ENCODE data around the gene CCDC116.

The CCDC116 gene

DNA sequence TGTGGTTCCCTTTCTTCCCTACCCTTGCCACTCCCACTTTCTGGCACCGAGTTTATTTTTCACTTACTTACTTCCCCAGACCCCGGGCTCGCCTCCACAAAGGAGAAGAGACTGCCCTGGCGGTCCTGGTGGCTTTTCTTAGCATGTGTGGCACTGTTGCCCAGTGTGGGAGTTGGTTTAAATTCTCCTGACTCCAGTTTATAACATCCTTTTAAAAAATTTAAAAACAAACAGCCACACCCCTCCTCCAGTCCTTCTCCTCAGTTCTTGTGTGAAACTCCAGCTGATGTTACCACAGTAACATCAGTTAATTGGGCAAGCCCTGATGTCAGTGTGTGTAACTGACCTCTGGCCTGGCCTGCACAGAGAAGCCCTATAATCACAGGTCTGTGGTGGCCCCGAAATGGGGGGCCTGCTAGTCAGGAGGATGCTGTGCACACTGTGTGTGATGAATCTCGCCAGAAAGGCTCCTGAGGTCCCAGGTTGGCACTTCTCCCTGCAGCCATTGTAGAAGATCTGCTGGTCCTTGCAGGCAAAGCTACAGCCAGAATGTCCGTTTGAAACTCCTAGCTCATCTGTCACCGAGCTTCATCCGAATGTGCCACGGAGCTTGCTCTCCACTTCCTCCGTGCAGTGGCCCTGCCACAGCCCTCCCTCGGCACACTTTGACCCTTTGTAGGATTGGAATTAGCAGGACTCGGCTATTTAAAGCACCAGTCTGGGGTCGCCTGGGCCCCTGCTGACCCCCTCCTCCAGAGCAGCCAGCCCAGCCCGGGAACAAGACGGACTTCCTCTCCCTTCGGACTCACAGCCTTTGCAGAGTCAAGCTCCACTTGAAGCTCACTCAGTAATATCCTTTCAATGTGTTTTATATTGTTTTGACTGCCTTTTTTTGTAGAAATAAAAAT is 10.3 kb upstream of the CCDC116 start:
- peaks cover 26% of the 10 kb centered on the region for H3K36me3 Mint-ChIP-seq (ENCODE audit: low read depth)
- no peak overlapping the region for H3K27ac Mint-ChIP-seq
- DNase-seq (ENCODE audit: low spot score) = no peak
- H3K4me1 Mint-ChIP-seq (ENCODE audit: low read depth) = peaks cover 8% of the 10 kb centered on the region
- no peaks in the 10 kb centered on the region for H3K27me3 Mint-ChIP-seq (ENCODE audit: low read depth)
- H3K9me3 Mint-ChIP-seq = no peaks in the 10 kb centered on the region
- no peak overlapping the region for H3K4me3 Mint-ChIP-seq

DNA sequence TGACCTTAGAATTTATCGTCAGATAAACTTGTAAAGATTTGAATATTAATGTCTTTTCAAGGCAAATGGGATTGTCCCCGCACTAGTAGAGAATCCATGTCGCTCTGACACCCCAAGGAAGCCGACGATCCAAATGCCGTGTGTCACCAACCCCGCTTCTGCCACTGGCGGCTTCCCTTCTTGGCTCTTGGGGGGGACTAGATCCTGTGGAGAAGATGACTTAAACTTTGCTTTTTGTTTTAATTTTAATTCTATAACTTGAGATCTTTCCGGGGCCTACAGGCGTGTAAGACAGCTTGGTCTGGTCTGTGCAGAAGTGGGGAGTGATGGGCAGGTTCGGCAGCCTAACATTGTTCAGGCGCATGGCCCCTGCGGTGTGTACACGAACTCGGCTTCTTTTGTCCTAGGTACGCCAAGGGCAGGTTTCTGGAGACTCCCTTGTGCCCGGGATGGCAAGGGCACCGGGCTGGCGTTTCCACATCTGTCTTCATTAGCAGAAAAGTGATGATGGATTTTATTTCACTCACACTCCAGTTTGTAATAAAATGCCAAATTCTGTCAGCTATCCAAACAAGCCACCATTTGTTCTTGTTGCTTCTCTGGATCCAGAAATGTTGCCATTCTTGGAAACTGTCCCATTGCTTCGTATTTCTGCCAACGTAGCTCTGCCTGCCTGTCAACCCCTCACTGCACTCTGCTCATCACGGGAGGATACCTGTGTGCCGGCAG is 9.5 kb upstream of the CCDC116 start:
- no peak for DNase-seq (ENCODE audit: low spot score)
- Mint-ChIP-seq H3K36me3 (ENCODE audit: low read depth) (peaks cover 32% of the 10 kb centered on the region), H3K4me1 (ENCODE audit: low read depth) (peaks cover 10% of the 10 kb centered on the region), H3K9me3 (no peaks in the 10 kb centered on the region), H3K27ac (no peak overlapping the region), H3K4me3 (no peak overlapping the region), H3K27me3 (ENCODE audit: low read depth) (no peaks in the 10 kb centered on the region)

DNA sequence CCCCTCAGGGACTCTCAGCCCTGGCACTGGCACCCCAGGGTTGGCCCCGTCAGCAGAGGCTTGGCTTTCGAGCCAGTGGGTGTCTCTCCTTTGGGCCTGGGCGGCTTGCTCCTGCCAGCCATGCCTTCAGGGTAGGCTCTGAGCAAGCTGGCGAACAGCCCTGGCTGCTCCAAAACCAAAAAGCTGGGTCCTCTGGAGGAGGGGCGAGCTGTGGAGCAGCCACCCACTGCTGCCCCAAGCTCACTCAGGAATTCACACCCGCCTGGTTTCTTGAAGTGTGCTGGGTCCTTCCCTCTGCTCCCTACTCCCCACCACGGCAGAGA is 9.0 kb upstream of the CCDC116 start:
- Mint-ChIP-seq H3K4me1 (ENCODE audit: low read depth) (peaks cover 13% of the 10 kb centered on the region), H3K4me3 (no peak overlapping the region), H3K27ac (no peak overlapping the region), H3K27me3 (ENCODE audit: low read depth) (no peaks in the 10 kb centered on the region), H3K9me3 (no peaks in the 10 kb centered on the region), H3K36me3 (ENCODE audit: low read depth) (peaks cover 35% of the 10 kb centered on the region)
- DNase-seq (ENCODE audit: low spot score) = no peak

DNA sequence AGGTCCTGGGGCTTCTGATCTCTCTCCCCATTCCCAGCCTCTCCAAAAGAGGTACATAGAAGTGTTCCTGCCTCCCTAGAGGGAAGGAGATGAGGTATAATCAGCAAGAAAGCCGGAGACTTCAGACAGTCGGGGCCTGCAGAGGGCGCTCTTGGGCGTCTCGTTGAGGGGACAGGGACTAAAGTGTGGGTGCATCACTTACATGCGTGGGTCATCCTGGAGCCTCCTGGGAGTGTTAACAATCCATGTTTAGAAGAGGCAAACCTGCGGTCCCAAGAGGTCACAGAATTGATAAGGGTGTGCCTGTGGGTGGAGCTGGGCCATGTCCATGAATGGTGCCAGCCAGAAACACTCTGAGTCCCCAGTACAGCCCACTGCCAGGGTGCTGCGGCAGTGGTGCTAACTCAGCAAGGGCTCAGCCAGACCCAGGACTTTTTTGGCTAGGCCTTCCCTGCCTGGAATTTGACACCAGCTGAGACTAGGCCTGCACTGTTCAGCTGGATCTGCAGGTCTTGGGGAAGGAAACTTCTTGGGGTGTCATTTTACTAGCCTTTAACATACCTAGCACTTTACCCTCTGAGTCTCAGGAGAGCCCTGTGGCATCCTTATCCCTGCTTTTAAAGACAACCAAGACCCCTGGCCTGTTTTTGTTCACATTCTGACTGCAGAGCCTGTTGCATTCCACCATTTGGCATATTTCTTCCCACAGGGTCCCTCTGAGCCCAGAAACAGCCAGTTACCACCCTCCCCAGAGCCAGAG is 8.3 kb upstream of the CCDC116 start:
- H3K4me3 Mint-ChIP-seq = no peak overlapping the region
- no peak for DNase-seq (ENCODE audit: low spot score)
- H3K9me3 Mint-ChIP-seq = no peaks in the 10 kb centered on the region
- peaks cover 16% of the 10 kb centered on the region for H3K4me1 Mint-ChIP-seq (ENCODE audit: low read depth)
- H3K27me3 Mint-ChIP-seq (ENCODE audit: low read depth) = no peaks in the 10 kb centered on the region
- H3K36me3 Mint-ChIP-seq (ENCODE audit: low read depth) = peaks cover 37% of the 10 kb centered on the region
- peak overlapping the region; percentile 6 for H3K27ac Mint-ChIP-seq

DNA sequence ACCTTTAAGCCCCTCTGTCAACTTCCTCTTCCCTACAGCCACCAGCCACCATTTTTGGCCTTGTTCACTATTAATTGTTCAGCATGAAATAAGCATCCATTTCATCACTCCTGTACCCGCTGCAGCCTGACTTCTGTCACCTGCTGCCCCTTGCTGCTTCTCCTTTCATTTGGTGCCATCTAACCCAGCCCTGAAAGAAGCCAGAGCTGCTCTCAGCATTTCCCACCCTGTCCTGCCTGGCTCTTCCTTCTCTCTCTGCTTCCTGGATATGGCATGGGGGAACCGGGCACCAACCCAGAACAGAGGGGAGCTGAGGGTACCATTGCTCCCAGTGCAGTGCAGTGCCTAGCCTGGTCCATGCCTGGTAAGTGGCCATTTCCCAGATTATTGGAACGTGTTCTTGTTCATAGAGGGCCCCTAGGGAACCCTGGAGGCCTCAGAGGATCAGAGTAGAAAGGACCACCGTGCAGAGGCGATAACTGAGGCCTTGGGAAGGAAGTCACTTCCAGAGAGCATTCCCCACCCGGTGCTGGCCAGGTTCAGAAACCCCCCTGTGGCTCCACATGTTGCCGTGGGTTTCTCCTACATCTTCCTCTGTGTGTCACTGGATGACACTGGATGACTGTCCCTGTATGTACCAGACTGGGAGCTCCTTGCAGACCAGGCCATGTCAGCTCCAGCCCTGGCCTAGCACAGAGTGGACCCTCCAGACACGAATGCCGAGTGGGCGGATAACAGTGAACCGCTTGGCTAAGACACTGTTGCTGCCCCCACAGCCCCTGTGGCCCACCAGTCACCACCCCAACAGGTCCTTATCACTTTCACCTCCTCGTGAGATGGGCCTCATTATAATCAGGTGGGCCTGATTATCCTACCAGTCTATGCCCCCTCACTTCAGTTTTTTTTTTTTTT is 7.4 kb upstream of the CCDC116 start:
- peaks cover 37% of the 10 kb centered on the region for H3K36me3 Mint-ChIP-seq (ENCODE audit: low read depth)
- H3K4me1 Mint-ChIP-seq (ENCODE audit: low read depth) = peaks cover 16% of the 10 kb centered on the region
- H3K9me3 Mint-ChIP-seq = no peaks in the 10 kb centered on the region
- H3K27me3 Mint-ChIP-seq (ENCODE audit: low read depth) = no peaks in the 10 kb centered on the region
- peak overlapping the region; percentile 6 for H3K27ac Mint-ChIP-seq
- DNase-seq (ENCODE audit: low spot score) = no peak
- H3K4me3 Mint-ChIP-seq = no peak overlapping the region

DNA sequence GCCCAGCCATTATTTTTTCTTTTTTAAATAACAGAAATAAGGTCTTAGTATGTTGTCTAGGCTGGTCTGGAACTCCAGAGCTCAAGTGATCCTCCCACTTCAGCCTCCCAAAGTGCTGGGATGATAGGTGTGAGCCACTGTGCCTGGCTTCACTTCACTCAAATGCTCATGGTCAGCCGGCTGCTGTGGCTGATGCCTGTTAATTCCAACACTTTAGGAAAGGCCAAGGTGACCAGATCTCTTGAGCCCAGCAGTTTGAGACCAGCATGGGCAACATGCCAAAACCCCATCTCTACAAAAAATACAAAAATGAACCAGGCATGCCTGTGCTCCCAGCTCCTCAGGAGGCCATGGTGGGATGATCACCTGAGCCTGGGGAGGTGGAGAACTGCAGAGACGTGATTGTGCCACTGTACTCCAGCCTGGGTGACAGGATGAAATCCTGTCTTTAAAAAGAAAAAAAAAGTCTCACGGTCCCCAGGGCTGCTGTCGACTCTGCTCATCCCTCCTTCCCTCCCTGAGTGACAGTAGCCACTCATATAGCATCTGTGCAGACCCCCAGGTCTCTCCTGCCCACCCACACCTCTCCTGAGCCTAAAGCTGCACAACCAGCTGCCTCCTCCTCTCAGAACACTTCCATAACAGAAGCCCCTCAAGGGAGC is 6.4 kb upstream of the CCDC116 start:
- Mint-ChIP-seq H3K4me3 (peak overlapping the region; percentile 41), H3K36me3 (ENCODE audit: low read depth) (peaks cover 37% of the 10 kb centered on the region), H3K9me3 (no peaks in the 10 kb centered on the region), H3K27ac (peak overlapping the region; percentile 72), H3K4me1 (ENCODE audit: low read depth) (peaks cover 24% of the 10 kb centered on the region), H3K27me3 (ENCODE audit: low read depth) (no peaks in the 10 kb centered on the region)
- no peak for DNase-seq (ENCODE audit: low spot score)

DNA sequence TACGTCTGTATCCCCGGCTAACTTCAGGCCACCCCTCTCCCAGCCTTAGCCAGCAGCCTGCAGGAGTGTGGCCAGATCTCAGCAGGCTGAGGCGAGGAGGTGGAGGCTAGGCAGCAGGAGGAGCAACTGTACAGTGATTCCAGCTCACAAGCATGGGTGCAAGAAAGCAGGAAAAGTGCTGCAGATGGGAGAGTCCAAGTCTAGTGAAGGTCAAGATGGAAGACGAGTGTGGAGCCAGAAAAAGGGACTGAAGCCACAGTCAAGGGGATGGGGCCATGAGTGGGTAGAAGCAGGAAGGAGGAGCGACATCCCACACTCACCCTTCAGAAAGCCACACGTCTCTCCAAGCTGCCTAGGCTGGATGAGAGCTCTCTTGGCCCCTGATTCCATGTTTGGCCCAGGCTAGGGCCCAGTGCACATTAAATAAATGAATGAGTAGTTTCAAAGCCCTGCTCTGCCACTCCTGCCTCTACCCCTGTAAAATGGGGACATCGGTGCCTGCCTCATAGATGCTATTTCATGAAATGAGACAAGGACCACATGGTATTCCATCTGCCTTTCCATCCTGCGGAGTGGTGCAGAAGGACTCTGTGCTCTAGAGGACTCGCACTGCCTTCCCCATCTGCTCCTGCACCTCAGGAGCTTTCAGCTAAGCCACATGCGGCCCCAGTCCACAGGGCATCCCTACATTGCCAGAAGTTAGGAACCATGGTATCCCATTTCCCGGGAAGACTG is 5.7 kb upstream of the CCDC116 start:
- H3K4me1 Mint-ChIP-seq (ENCODE audit: low read depth) = peaks cover 26% of the 10 kb centered on the region
- DNase-seq (ENCODE audit: low spot score) = no peak
- H3K27ac Mint-ChIP-seq = peak overlapping the region; percentile 72
- H3K36me3 Mint-ChIP-seq (ENCODE audit: low read depth) = peaks cover 35% of the 10 kb centered on the region
- peak overlapping the region; percentile 41 for H3K4me3 Mint-ChIP-seq
- no peaks in the 10 kb centered on the region for H3K27me3 Mint-ChIP-seq (ENCODE audit: low read depth)
- no peaks in the 10 kb centered on the region for H3K9me3 Mint-ChIP-seq

DNA sequence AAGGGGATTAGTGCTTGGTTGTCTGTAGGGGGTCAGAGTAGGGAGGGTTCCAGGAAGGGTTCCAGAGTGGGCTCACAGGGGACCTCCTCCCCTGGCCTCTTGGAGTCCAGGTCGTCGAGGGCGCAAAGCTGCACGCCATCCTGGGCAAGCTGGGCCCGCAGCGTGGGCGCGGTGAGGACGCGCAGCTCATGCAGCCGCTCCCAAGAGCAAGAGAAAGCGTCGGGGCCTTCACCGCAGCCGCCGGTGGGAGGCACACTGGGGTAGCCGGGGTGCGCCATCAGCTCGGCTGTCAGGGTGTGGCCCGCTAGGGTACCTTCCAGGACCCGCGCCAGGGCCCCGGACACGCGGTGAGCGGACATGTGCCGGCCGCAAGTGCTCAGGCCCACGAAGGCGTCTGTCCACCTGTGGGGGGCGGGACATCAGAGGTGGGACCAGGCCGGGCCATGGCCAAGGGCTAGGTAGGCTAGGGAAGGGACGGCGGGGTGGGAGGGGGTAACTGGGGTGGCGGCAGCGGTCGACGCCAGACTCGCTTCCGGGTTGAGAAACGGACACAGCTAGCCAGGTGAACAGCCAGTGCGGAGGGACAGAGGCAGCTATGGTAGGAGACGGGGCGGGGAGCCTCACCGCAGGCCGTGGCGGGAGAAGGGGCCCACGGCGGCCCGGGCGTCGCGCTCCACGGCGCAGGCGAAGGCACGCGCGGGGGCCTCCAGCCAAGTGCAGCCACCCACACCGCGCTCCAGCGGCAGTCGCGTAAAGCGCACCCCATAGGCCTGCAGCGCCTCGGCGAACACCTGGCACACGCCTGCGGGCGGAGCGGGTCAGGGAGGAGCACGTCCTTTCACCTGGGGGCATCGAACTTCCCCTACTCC is 3.9 kb upstream of the CCDC116 start:
- H3K27ac Mint-ChIP-seq = peak overlapping the region; percentile 73
- H3K36me3 Mint-ChIP-seq (ENCODE audit: low read depth) = peaks cover 22% of the 10 kb centered on the region
- H3K27me3 Mint-ChIP-seq (ENCODE audit: low read depth) = no peaks in the 10 kb centered on the region
- H3K4me3 Mint-ChIP-seq = peak overlapping the region; percentile 91
- DNase-seq (ENCODE audit: low spot score) = no peak
- H3K4me1 Mint-ChIP-seq (ENCODE audit: low read depth) = peaks cover 30% of the 10 kb centered on the region
- H3K9me3 Mint-ChIP-seq = no peaks in the 10 kb centered on the region

DNA sequence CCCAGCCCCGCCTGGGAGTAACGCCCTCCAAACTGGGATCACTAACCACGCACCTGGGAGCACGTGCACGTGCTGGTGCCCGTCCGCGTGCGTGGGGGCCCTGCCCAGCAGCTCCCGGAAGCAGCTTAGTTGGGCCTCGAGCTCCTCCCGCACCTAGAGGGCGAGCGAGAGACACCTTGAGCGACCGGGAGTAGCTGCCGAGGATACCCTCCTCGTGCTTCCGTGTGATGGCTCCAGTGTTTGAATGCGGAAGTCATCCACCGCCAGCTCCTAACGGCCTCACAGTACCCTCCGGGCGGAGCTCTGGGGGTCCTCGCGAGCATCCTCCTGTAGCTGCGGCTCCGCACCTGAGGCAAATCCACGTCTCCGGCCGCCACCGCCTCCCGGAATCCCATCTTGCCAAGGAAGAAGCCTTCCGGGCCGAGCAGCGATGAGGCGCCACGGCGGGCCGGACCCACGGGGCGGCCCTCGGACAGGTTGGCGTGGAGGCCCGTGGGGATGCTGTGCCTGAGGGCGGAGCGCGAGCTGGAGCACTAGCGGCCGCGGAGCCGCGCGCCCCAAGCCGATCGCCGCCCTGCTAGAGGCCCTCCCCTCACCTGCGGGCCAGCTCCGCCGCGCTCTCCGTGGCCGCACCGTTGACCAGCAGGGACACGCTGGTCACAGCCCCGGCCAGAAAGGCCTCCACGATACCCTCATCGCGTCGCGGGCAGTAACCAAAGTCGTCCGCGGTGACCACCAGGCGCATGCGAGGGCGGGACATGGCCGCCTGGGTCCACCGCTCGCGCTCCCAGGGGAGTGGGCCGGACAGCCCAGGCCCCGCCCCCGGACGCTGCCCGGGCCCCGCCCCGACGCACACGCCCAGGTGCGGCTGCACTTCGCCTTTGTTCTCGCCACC is 3.1 kb upstream of the CCDC116 start, which contains the start of gene YDJC:
Gene YDJC, minus strand, starts transcription at position 768 of the 895 bp plus-strand sequence. Its CDS starts 8 bp downstream, at position 760.
- H3K9me3 Mint-ChIP-seq = no peaks in the 10 kb centered on the region
- peaks cover 19% of the 10 kb centered on the region for H3K36me3 Mint-ChIP-seq (ENCODE audit: low read depth)
- peak; percentile 93 for DNase-seq (ENCODE audit: low spot score)
- no peaks in the 10 kb centered on the region for H3K27me3 Mint-ChIP-seq (ENCODE audit: low read depth)
- peak within 1 kb of the TSS; percentile 94 for H3K27ac Mint-ChIP-seq
- peak within 1 kb of the TSS; percentile 91 for H3K4me3 Mint-ChIP-seq
- peaks cover 30% of the 10 kb centered on the region for H3K4me1 Mint-ChIP-seq (ENCODE audit: low read depth)

DNA sequence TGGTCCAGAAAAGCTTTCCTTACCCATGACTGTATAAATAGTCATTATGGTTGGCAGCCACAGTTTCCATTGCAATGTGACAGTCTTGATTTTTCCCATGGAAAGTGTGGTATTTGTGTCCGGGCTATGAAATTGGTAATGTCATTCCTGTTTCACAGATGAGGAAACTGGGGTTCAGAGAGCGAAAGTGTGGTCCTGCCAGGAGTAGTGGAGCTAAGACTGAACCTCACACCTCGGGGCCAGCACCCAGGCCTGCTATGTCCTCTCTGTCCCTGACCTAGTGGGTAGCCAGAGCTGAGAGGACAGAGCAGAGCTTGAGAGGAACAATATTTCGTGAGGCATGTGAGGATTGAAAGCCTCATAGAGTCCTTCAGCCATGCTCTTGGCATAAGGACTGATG is 1.5 kb upstream of the CCDC116 start:
- H3K9me3 Mint-ChIP-seq = no peaks in the 10 kb centered on the region
- peaks cover 29% of the 10 kb centered on the region for H3K4me1 Mint-ChIP-seq (ENCODE audit: low read depth)
- no peak for DNase-seq (ENCODE audit: low spot score)
- H3K36me3 Mint-ChIP-seq (ENCODE audit: low read depth) = peaks cover 19% of the 10 kb centered on the region
- peak overlapping the region; percentile 14 for H3K4me3 Mint-ChIP-seq
- no peaks in the 10 kb centered on the region for H3K27me3 Mint-ChIP-seq (ENCODE audit: low read depth)
- H3K27ac Mint-ChIP-seq = peak overlapping the region; percentile 68

DNA sequence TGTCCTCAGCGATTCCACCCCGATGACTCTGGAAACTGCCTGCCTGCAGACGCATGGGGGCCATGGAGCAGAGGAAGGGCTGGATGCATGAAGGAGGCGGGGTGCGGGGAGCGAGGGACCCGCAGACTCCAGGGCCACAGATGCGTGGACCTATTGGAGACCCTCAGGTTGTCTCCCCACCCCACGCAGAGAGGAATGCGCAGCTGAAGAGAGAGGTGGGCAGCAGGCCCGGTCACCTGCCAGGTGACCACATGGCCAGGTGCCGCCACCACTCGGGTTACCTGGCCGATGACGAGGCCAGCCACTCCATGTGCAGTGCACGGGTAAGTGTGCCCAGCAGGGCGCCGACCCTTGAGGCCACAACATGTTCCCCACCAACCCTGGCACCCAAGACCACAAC is 371 bp downstream of the CCDC116 start:
- peaks cover 22% of the 10 kb centered on the region for H3K4me1 Mint-ChIP-seq (ENCODE audit: low read depth)
- H3K9me3 Mint-ChIP-seq = no peaks in the 10 kb centered on the region
- H3K27me3 Mint-ChIP-seq (ENCODE audit: low read depth) = no peaks in the 10 kb centered on the region
- H3K27ac Mint-ChIP-seq = no peak overlapping the region
- peaks cover 7% of the 10 kb centered on the region for H3K36me3 Mint-ChIP-seq (ENCODE audit: low read depth)
- no peak for DNase-seq (ENCODE audit: low spot score)
- H3K4me3 Mint-ChIP-seq = no peak overlapping the region
